Left lung (tissue), 10 donors: Measurements from ENCODE around the gene MICAL3. TPM values are rescaled to one million over a fixed set of nuclear protein-coding genes. Genes with fewer than 3 reads are reported as not detected.
"Not testable (repeated sequence)": the region's sequence is repeated elsewhere in the genome, so short reads cannot be mapped to it uniquely, and the experiment has no call there.

Source experiments
- ATAC-seq: fragments of 200-7000 bp; cut with Tn5 transposase; one replicate; pipeline ENCODE4 v1.9.1; 2020; ENCODE audit warnings: moderate library complexity
- DNase-seq, 4 donors: peaks; one replicate each; pipeline ENCODE4 v3.0.0-alpha.2; 2013 to 2020
- H3K27ac ChIP-seq, 2 donors: fragments of 200-600 bp; sonication (generic) in 1 of 2; one replicate each; pipeline versions ENCODE4 v1.5.0 to v1.8.0; 2020 to 2021
- H3K27me3 ChIP-seq, 2 donors: fragments of 200-600 bp; sonication (generic) in 1 of 2; one replicate each; pipeline versions ENCODE4 v1.5.0 to v1.8.0; 2020 to 2021
- H3K36me3 ChIP-seq, 2 donors: fragments of 200-600 bp; sonication (generic) in 1 of 2; one replicate each; pipeline versions ENCODE4 v1.5.0 to v1.8.0; 2020 to 2021
- H3K4me1 ChIP-seq, 2 donors: fragments of 200-600 bp; one replicate each; pipeline ENCODE4 v1.8.0; 2021
- H3K4me3 ChIP-seq, 2 donors: fragments of 200-600 bp; sonication (generic) in 1 of 2; one replicate each; pipeline versions ENCODE4 v1.5.0 to v1.8.0; 2020 to 2021; ENCODE audit warnings: mild to moderate bottlenecking in 1 of 2
- H3K9me3 ChIP-seq, 2 donors: fragments of 200-600 bp; sonication (generic) in 1 of 2; one replicate each; pipeline versions ENCODE4 v1.5.0 to v1.8.0; 2020 to 2021
- CTCF ChIP-seq, 2 donors: fragments of 200-600 bp; sonication (generic) in 1 of 2; IDR thresholded peaks; one replicate each; pipeline versions ENCODE4 v1.5.0 to v1.8.0; 2021; ENCODE audit warnings: antibody characterized with exemption in 2 of 2
- intact Hi-C, 2 donors: fragments of 100-400 bp; cut with DNase I; formaldehyde crosslinking; loops; one replicate each; pipeline versions ENCODE4 v1.11.2 to v1.14.2; 2022
- polyA plus RNA-seq, 6 donors: library from polyadenylated mRNA; unstranded; fragments of 120-200 nt; gene quantifications; one replicate each; pipeline ENCODE4 v1.2.1, GENCODE V29; 2013; ENCODE audit not compliant: insufficient read length in 6 of 6
- total RNA-seq, 2 donors: library from RNA; stranded (reverse); fragmentation: NEBNext Ultra II Directional; extraction: Animal tissue kit (Norgen Biotek cat#: 25700); gene quantifications; one replicate each; pipeline ENCODE4 v1.2.1, GENCODE V29; 2021
- donor health status: DM: no; HTN: yes; CAD: no.
- donor health status: DM: no; HTN: no; CAD: no.

Gene MICAL3
- total and polyA plus RNA-seq, 8 donors = 24.9 to 64.8 (median 56.2) TPM

GRCh38 chr22:18067121-18067520 is 42.8 kb upstream of the MICAL3 start:
- H3K36me3 ChIP-seq = no peaks in the 10 kb centered on the region
- no peak for TF ChIP-seq CTCF (IDR thresholded peaks at IDR 0.05)
- no peaks in the 10 kb centered on the region for H3K4me1 ChIP-seq
- no peak for ATAC-seq
- intact Hi-C loops = no loop called here
- H3K9me3 ChIP-seq = no peaks in the 10 kb centered on the region
- peaks cover 0 to 24% of the 10 kb centered on the region in 2 donors for H3K27me3 ChIP-seq
- DNase-seq = no peak
- H3K27ac ChIP-seq = no peak overlapping the region
- no peak overlapping the region for H3K4me3 ChIP-seq

- intact Hi-C loops = no loop called here
- no peaks in the 10 kb centered on the region for H3K36me3 ChIP-seq
Measured at GRCh38 chr22:18066181-18066859, 42.0 kb upstream of the MICAL3 start.

GRCh38 chr22:18065256-18065655 is 40.9 kb upstream of the MICAL3 start:
- DNase-seq (no peak), ATAC-seq (no peak)
- Histone ChIP-seq H3K9me3 (no peaks in the 10 kb centered on the region), H3K4me3 (no peak overlapping the region), H3K4me1 (no peaks in the 10 kb centered on the region), H3K36me3 (no peaks in the 10 kb centered on the region), H3K27ac (no peak overlapping the region), H3K27me3 (peaks cover 0 to 24% of the 10 kb centered on the region in 2 donors)
- no peak for TF ChIP-seq CTCF (IDR thresholded peaks at IDR 0.05)
- intact Hi-C loops = no loop called here

More at GRCh38 chr22:18066181-18066859, 42.0 kb upstream of the MICAL3 start:
- no peak overlapping the region for H3K27ac ChIP-seq
- H3K27me3 ChIP-seq = peaks cover 0 to 24% of the 10 kb centered on the region in 2 donors
- DNase-seq (no peak), ATAC-seq (no peak)
- H3K9me3 ChIP-seq = no peaks in the 10 kb centered on the region
- H3K4me3 ChIP-seq = no peak overlapping the region
- no peaks in the 10 kb centered on the region for H3K4me1 ChIP-seq
- TF ChIP-seq CTCF (IDR thresholded peaks at IDR 0.05) = no peak

- no peaks in the 10 kb centered on the region for H3K9me3 ChIP-seq
- intact Hi-C loops = no loop called here
- H3K4me1 ChIP-seq = no peaks in the 10 kb centered on the region
- H3K27me3 ChIP-seq = peaks cover 0 to 24% of the 10 kb centered on the region in 2 donors
- no peaks in the 10 kb centered on the region for H3K36me3 ChIP-seq
- H3K27ac ChIP-seq = no peak overlapping the region
- TF ChIP-seq CTCF (IDR thresholded peaks at IDR 0.05) = no peak
- ATAC-seq (no peak), DNase-seq (no peak)
- H3K4me3 ChIP-seq = no peak overlapping the region
Measured at GRCh38 chr22:18064636-18065035, 40.3 kb upstream of the MICAL3 start.

- ATAC-seq, H3K36me3 ChIP-seq, DNase-seq, H3K4me1 ChIP-seq, H3K27ac ChIP-seq, intact Hi-C loops, H3K9me3 ChIP-seq, H3K4me3 ChIP-seq: not testable (repeated sequence)
- peaks cover 0 to 24% of the 10 kb centered on the region in 2 donors for H3K27me3 ChIP-seq
Measured at GRCh38 chr22:18063715-18064114, 39.4 kb upstream of the MICAL3 start.

GRCh38 chr22:18063306-18063705 is 38.9 kb upstream of the MICAL3 start:
- intact Hi-C loops = no loop called here
- Histone ChIP-seq H3K27ac (no peak overlapping the region), H3K27me3 (peaks cover 0 to 24% of the 10 kb centered on the region in 2 donors)

More at GRCh38 chr22:18063306-18063705, 38.9 kb upstream of the MICAL3 start:
- DNase-seq = no peak
- TF ChIP-seq CTCF (IDR thresholded peaks at IDR 0.05) = no peak
- ATAC-seq = no peak
- H3K4me1 ChIP-seq = no peaks in the 10 kb centered on the region
- no peaks in the 10 kb centered on the region for H3K36me3 ChIP-seq
- no peak overlapping the region for H3K4me3 ChIP-seq
- no peaks in the 10 kb centered on the region for H3K9me3 ChIP-seq
